COLO829 (cell line): ENCODE results near the gene TBL1X.
"Not testable (repeated sequence)": the region's sequence is repeated elsewhere in the genome, so short reads cannot be mapped to it uniquely, and the experiment has no call there.

Experiments used
- DNase-seq: peaks from one replicate; pipeline ENCODE4 v3.0.0; 2012; ENCODE audit warnings: low spot score

Gene TBL1X

DNA sequence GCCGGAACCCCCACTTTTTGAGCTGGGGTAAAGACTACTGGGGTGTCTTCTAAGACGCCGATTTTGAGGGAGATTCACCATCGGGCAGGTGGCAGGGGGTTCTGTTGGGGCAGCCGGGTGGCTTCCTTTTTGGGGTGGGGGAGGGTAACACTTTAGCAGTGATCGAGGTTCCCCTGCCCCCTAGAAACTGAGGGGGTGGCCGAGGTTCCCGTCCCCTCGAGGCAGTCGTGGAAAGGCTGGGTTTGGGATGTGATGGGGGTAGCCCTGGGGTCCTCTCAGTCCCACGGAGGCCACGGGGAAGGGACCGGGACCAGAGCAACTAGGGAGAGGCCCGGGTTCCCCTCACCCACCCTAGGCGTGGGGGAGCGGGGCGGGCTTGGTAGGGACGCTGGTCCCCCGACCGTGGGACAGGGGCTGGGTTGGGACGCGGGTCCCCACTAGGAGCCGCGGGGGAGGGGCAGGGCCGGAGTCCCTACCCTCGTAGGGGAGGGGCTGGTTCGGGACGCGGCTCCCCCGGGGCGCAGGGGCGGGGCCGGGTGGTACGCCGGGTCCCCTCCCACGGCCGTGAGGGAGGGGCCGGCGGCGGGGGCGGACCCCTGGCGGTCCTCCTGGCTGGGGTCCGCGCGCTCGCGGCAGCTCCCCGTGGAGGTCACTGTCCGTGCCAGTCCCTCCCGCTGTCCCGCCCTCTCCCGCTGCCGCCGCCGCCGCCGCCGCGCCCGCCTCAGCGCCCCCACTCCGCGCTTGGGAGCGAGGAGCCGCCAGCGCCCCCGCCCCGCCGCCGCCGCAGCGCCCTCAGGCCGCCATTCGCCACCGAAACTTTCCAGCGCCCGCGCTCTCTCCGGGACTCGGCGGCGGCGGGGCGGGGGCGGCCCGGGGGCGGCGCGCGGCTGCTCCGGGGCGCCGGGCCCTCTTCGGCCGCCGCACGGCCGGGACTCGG lies at the start of gene TBL1X:
TBL1X (plus strand) TSS at position 624 of the 937 bp plus-strand sequence. CDS start 188,529 bp downstream, outside the sequence.
- no peak for DNase-seq

DNA sequence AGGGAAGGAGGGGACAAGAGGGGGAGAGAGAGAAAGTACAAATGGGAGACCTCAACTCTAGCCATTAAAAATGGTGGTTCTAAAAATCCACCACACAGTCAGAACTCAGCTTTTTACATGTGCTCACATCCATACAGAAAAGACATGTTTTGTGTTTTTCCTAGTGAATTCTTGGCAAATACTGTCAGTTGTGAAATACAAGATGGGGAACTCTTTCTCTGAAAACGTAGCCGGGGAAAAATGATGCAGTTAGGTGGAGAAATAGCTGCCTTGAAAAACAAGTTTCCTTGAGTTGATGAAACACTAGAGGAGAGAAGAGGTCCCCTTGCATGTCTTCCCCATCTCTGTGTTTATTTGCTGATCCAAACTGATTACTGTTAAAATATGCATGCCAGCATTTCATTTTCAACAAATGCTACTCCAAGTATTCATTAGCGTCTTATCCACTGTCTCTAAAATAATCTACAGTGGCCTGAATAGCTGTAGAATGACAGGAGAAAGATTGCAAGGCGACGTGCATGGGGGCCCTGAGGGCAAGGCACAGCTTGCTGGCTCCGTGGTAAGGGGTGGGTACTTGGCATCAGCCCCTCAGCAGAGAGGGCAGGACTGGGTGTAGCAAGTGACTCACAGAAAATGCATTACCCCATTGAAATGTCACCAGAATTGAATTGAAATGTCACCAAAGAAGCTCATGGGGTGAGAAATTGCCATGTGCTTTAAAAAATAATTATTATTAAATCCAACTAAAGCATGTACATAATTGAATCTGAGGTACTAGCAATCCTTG lies 48.1 kb upstream of the TBL1X start:
- no peak for DNase-seq

DNA sequence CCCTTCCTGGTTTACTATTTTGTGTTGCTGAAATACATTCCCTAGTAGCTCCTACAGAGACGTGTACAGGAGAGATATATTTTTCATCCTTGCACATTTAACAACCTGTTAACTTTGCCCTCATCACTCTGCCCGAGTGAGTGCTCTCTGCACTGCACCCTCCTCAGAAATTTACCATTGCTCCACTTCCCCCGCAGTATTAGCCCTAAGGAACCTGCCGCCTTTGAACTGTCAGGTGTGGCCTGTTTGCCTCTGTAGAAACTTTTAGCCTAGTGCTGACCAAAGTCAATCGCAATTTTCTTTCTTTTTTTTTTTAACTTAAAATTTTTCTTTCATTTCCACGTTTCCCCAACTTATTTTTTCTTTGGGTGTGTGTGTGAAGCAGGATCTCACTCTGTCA lies 46.6 kb upstream of the TBL1X start:
- DNase-seq: no peak

DNA sequence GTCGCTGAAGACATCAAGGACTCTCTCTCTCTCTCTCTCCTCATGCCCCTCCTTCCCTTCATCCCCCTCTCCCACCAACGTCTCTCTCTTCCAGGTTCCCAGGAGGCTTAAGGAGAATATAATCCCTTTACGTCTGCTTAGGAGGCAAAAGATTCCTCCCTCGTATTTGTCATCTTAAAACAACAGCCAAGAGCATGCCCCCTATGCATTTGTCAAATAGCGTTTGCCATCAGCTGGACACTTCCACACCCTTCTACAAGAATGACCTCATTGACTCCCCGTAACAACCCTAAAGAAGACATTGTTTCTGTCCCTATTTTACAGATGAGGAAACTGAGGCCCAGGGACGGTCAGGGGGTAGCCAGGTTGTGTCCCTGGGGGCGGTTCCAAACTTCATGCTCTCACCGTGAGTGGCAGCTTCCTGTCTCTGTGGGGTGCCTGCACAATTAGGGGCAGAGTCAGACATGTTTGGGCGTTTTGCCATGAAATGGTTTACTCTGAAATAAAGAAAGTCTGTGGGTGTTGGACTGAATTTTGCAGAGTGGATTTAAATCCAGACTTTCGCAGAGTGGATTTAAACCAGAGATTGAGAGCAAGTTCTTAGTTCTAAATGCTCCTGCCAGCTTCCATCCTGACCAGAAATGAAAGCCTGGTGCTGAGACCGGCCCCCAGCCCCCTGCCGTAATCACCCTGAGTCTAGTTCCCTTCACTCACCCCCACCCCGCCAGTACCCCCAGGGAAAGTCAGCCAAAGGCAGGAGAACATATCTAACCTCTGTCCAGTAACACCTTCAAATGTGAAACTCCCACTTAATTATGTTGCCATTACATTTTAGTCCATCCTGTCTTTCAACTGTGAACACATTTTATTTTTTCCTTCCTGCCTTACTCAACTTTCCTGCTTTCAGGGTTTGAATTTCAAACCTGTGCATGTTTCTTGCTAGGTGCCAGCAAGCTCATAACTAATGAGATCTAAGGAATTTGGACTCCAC lies 44.3 kb upstream of the TBL1X start:
- DNase-seq: no peak

DNA sequence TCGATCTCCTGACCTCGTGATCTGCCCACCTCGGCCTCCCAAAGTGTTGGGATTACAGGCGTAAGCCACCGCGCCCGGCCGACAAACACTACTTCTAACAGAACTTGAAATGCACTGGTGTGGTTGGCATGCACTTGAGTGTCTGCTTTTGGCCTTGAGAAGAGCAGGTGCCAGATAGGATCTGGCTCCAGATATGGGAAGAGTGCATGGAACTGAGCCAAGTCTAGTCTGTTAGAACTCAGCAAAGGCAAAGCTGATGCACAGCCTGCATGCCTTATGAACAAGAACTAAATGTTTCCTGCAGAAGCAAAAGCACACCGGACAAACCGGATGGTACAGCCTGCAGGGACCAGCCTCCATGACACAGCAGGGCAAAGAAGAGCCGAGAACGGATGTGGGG lies 35.1 kb upstream of the TBL1X start:
- no peak for DNase-seq

DNA sequence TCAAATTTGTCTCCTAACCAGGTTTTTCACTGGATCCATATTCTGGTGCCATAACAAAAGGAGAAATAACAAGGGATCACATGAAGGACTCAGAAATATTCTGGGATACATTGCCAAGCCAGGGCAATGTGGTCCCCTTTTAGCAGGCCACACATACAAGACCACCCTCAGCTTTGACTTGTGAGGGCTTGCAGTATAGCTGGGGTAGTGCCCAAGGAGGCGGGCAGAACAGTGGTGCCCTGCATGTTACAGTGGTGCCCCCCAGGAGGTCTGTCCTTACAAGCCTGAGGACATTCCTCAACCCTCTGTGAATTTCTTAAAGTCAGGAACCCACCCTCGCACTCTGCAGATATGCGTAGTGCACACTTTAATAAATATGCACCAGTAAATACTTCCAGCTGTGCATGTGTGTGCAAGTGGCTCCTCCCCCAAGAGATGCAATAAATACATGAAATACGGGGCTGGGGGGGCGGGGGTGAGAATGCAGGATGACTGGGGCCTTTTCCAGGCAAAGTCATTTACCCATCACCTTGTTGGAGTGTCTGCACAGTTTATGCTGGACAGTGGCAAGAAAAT lies 34.4 kb upstream of the TBL1X start:
- no peak for DNase-seq

DNA sequence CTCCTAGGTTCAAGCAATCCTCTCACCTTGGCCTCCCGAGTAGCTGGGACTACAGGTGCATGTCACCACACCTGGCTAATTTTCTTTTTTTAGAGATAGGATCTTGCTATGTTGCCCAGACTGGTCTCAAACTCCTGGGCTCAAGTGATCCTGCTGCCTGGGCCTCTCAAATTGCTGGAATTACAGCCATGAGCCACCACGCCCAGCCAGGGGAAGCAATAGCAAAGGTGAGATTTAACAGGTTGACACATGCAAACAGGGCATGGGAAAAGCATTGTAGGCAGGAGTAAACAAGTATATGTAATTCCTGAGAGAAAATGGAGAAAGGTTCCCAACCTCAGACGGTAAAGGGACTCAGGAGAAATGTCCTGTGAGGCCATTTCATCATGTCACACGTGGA lies 33.6 kb upstream of the TBL1X start:
- DNase-seq: no peak

DNA sequence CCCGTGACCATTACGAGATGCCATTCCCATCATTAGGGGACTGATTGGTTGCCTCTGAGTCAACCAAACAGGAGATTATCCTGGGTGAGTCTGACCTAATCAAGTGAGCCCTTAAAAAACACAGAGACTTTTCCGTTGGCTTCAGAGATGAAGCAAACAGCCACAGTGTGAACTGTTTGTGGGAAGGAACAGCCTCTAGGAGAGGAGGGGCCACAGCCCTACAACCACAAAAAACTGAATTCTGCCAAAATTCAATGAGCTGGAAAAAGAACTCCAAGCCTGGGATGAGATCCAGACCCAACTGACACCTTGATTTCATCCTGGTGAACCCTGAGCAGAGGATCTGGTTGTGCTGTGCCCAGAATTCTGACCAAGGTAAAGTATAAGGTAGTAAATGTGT lies 31.3 kb upstream of the TBL1X start:
- DNase-seq: no peak

DNA sequence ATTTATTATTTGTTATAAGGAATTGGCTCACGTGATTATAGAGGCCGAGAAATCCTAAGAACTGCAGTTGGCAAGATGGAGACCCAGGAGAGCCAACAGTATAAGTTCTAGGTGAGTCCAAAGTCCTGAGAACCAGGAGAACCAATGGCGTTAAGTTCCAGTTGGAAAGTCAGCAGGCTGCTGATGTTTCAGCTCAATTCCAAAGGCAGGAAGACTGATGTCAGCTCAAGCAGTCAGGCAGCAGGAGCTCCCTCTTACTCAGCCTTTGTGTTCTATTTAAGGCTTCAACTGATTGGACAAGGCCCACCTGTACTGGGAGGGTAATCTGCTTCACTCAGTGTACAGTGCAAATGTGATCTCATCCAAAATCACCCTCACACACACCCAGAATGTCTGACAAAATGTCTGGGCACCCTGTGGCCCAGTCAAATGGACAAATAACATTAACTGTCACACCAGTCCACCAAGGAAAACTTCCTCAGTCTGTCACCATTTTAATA lies 30.8 kb upstream of the TBL1X start:
- no peak for DNase-seq

DNA sequence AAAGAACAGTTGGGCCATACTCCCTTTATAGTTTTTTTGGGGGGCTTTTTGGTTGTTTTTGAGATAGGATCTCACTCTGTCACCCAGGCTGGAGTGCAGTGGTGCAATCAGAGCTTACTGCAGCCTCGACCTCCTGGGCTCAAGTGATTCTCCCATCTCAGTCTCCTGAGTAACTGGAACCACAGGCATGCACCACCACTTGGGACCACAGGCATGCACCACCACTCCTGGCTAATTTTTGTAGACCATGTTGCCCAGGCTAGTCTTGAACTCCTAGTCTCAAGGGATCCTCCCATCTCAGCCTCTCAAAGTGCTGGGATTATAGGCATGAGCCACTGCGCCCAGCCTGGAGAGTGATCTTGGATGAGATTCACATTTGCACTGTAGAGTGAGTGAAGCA lies 29.8 kb upstream of the TBL1X start:
- not testable (repeated sequence) for DNase-seq

DNA sequence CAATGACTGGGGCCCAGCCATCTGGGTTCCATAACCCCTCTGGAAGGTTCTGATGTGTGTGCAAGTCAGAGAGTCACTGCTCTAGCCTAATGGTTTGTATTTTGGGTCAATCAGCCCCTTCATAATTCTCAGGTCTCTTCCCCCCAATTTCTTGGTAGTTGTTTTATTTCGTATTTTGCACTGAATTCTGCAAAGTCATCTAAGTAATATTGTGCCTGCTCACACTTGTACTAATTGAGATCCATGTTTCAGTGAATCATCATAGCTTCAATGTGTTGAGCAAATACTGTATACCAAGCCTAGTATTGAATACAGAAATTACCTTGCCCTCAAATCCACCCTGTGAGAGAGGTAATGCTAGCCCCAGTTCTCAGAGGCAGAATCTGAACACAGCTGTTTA lies 28.0 kb upstream of the TBL1X start:
- no peak for DNase-seq

DNA sequence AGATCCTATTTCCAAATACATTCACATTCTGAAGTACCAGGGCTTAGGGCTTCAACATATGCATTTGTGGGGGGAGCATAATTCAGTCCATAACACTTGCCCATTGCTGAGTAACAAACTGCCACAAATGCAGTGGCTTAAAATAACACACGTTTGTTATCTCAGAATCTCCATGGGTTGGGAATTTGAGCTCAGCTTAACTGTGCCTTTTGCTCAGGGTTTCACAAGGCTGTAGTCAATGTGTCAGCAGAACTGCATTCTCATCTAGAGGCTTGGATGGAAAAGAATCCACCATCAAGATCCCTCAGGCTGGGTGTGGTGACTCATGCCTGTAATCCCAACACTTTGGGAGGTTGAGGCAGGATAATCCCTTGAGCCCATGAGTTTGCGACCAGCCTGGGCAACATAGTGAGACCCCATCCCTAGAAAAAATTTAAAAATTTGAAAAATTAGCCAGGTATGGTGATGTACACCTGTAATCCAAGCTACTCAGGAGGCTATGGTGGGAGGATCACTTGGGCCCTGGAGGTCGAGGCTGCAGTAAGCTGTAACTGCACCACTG lies 25.8 kb upstream of the TBL1X start:
- DNase-seq: no peak

DNA sequence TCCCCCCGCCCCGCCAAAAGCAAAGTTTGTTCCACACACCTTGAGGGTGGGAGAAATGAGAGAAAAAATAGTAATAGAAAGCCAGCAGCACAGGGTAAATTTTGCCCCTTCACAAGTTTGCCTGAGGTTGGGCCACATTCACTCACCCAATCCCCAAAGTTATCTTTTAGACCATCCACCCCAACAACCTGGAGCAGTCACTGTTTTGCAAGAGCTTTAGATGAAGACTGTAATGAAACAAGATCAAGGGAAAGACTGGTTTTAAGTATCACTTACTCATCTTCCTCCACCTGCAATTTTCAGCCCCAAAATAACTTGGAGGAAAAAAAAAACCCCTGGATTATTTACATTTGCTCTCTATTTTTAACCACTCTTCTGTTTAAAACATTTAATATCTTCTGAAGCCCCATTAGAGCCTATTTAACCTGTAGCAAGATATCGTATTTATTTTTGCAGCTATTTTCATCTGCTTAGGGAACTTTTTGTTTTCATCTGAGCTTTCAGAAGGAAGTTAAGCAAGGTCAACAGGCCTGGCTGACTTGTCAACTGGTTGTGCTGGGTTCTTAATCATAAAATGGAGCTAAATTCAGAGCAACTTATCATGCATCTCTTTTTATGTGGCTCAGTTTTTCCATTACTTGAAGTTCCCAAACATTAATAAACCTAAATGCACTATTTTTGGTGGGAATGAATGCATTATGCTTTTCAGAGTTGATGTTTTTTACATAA lies 24.6 kb upstream of the TBL1X start:
- no peak for DNase-seq

DNA sequence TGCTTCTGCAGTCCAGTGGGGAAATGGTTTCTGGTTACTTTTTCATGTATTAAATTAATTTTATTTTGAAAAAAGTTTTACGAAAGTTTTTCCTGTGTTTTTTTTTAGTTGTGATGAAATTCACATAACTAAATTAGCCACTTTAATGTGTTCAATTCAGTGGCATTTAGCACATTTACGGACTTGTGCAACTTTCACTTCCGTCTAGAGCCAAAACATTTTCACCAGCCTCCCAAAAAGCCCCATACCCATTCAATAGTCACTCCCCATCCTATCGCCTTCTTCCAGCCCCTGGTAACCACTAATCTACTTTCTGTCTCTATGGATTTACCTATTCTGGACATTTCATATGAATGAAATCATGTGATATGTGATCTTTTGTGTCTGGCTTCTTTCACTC lies 22.8 kb upstream of the TBL1X start:
- DNase-seq: no peak

DNA sequence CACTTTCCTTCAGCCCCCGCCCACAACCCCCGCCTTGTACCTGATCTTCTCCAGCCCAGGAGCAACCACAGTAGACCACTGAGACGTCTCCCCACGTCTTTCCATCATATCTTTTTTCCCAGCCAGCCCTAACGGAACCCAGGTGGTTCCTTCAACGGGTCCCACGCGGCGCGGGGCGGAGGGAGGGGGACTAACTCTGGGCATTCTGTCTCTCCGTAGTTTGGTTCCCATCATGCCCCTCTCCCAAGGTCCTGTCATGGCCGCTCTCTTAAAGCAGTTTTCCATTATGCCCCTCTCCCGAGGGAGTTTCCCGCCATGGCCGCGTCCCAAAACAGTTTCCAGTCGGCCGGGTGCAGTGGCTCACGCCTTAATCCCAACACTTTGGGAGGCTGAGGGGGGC lies 21.5 kb upstream of the TBL1X start:
- DNase-seq: no peak

DNA sequence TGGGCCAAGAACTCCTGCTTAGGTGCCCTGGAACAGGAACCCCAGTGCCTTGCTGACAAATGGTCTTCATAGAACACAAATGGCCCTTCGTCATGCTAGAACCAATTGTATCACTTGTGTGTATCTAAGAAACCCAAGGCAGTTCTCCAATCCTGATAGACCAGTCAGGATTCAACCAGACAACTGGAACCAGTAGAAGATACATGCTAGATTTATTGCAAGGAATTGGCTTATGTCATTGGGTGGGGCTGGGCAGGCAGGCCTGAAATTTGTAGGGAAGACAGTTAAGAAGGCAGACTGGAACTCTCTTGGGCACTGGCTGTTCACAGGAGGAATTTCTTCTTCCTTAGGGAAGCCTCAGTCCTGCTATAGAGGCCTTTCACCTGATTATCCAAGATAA lies 17.0 kb upstream of the TBL1X start:
- no peak for DNase-seq

DNA sequence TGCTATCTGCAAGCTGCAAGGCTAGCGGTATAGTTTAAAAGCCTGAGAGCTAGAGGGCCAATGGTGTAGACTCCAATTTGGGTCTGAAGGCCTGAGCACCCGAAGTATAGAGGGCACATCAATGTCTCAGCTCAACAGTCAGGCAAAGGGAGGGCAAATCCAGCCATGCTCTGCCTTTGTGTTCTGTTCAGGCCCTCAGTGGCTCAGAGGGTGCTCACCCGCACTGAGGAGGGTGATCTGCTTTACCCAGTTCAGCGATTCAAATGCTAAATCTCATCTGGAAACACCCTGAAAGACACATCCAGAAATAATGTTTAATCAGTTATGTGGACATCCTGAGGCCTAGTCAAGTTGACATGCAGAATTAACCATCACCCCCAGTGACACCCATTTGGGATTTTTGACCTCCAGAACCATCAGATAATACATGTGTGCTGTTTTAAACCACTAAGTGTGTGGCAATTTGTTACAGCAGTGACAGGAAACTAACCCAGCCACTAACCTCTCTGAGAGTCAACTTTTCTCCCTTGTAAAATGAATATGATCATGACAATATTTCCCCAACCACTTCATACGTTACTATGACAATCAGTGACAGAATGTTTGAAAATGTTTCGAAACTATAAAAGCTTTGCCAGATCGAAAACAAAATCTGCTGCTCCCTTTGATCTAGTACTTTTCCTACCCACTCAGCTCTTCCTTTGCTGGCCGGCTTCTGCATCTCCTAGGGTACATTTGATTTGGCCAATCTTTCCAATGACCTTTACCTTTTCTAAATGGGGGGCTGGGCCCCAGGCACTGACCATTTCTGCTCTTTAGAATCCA lies 8.4 kb upstream of the TBL1X start:
- DNase-seq: no peak

DNA sequence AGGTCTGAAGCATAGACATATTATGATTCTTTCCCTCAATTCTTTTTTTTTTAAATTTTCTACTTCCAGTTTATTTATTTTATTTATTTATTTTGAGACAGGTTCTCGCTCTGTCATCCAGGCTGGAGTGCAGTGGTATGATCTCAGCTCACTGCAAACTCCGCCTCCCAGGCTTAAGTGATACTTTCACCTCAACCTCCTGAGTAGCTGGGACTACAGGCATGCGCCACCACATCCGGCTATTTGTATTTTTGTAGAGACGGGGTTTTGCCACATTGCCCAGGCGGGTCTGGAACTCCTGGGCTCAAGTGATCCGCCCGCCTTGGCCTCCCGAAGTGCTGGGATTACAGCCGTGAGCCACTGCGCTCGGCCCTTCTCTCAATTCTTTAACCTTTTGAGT lies 6.8 kb upstream of the TBL1X start:
- DNase-seq: not testable (repeated sequence)

DNA sequence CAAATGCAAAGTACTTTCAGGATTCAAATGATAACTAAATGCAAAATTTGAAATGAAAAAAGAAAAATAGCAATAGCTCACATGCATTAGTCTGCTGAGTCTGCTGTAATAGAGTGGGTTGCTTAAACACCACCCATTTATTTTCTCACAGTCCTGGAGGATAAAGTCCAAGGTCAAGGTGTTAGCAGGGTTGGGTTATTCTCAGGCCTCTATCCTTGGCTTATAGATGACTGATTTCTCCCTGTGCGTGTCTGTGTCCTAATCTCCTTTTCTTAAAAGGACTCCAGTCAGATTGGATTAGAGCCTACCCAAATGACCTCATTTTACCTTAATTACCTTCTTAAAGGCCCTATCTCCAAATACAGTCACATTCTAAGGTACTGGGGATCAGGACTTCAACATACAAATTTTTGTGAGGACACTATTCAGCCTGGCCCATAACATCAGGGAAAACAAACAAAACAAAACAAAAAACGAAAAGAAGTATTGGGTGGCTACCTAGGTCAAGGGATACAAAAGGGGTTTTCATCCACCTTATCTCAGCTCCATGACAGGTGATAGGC lies 6.3 kb upstream of the TBL1X start:
- no peak for DNase-seq
